ENCODE measurements around the gene CARMIL3. TPM values are rescaled to one million over a fixed set of nuclear protein-coding genes. Genes with fewer than 3 reads are reported as not detected.

Gene CARMIL3
- total RNA-seq, 1 donor from 2014 or later, result not detected

Other genes starting within 250 kb of the CARMIL3 start
- 36.4 and 42.9 TPM in 2 replicates for gene DHRS4, start 98.2 kb upstream of the CARMIL3 start, total RNA-seq
- gene DHRS4L2, start 63.1 kb upstream of the CARMIL3 start, total RNA-seq, result 11.6 and 12.6 TPM in 2 replicates
- gene CPNE6, start 19.6 kb downstream of the CARMIL3 start, total RNA-seq, result not detected in 2 replicates
- 5.8 and 10.5 TPM in 2 replicates for gene PCK2, start 42.3 kb downstream of the CARMIL3 start, total RNA-seq
- gene DCAF11, start 62.8 kb downstream of the CARMIL3 start, total RNA-seq, result 90.7 and 93.9 TPM in 2 replicates
- gene NRL, start 62.9 kb downstream of the CARMIL3 start, total RNA-seq, result 0.88 and 2.6 TPM in 2 replicates
- 0.42 and 0.51 TPM in 2 replicates for gene FITM1, start 78.7 kb downstream of the CARMIL3 start, total RNA-seq
- 167 TPM in 2 replicates for gene PSME1, start 84.2 kb downstream of the CARMIL3 start, total RNA-seq
- gene EMC9, start 89.6 kb downstream of the CARMIL3 start, total RNA-seq, result 21.4 and 26.4 TPM in 2 replicates
- gene PSME2, start 94.6 kb downstream of the CARMIL3 start, total RNA-seq, result 108 and 110 TPM in 2 replicates
- 53.2 and 54.1 TPM in 2 replicates for gene RNF31, start 95.5 kb downstream of the CARMIL3 start, total RNA-seq
- 37.8 and 55.5 TPM in 2 replicates for gene IRF9, start 109.3 kb downstream of the CARMIL3 start, total RNA-seq
- gene REC8, start 120.1 kb downstream of the CARMIL3 start, total RNA-seq, result 2.7 and 4.2 TPM in 2 replicates
- 28.8 and 60.6 TPM in 2 replicates for gene IPO4, start 136.8 kb downstream of the CARMIL3 start, total RNA-seq
- 63.5 and 82.5 TPM in 2 replicates for gene TM9SF1, start 143.4 kb downstream of the CARMIL3 start, total RNA-seq
- gene TSSK4, start 153.7 kb downstream of the CARMIL3 start, total RNA-seq, result not detected in 2 replicates
- 36.8 and 39.3 TPM in 2 replicates for gene CHMP4A, start 161.5 kb downstream of the CARMIL3 start, total RNA-seq
- gene MDP1, start 164.1 kb downstream of the CARMIL3 start, total RNA-seq, result 5.9 and 23.7 TPM in 2 replicates
- gene NEDD8, start 180.4 kb downstream of the CARMIL3 start, total RNA-seq, result 197 and 248 TPM in 2 replicates
- 108 and 121 TPM in 2 replicates for gene GMPR2, start 180.9 kb downstream of the CARMIL3 start, total RNA-seq
- 68.4 and 71.7 TPM in 2 replicates for gene TINF2, start 190.6 kb downstream of the CARMIL3 start, total RNA-seq
- 0.17 and 0.51 TPM in 2 replicates for gene TGM1, start 211.2 kb downstream of the CARMIL3 start, total RNA-seq
- 27.9 and 28.6 TPM in 2 replicates for gene RABGGTA, start 219.6 kb downstream of the CARMIL3 start, total RNA-seq
- 10.6 and 16.7 TPM in 2 replicates for gene DHRS1, start 247.8 kb downstream of the CARMIL3 start, total RNA-seq
- gene NOP9, start 247.8 kb downstream of the CARMIL3 start, total RNA-seq, result 30.1 and 33.5 TPM in 2 replicates